ENCODE data around the gene OSBPL3.

GRCh38 chr7:24869572-24869971 lies 110.4 kb downstream of the OSBPL3 start:
- no peak for TF ChIP-seq POLR2A (IDR thresholded peaks at IDR 0.05)
- no peak for TF ChIP-seq CTCF (IDR thresholded peaks at IDR 0.05)
- no peak for TF ChIP-seq POLR2AphosphoS5 (IDR thresholded peaks at IDR 0.05)
